Endothelial cell of umbilical vein (primary cell): Measurements from ENCODE around the gene CACNA2D3. TPM values are rescaled to one million over a fixed set of nuclear protein-coding genes. Genes with fewer than 3 reads are reported as not detected.

Experiments
- BruUV-seq: library from RNA; stranded (reverse); fragments of 400-500 nt; replicated peaks from 2 replicates; lab custom pipeline; 2021; lab: Mats Ljungman, UMichigan
- CTCF ChIA-PET: fragments of 300-600, 350-600 bp; sonication (Branson Sonifier 250); formaldehyde crosslinking; loops from one replicate; lab custom pipeline; 2021; ENCODE audit warnings: antibody characterized with exemption, inconsistent platforms; lab: Charles Lee
- POLR2A ChIA-PET: fragments of 300-600, 350-600 bp; sonication (Branson Sonifier 250); formaldehyde crosslinking; loops from one replicate; lab custom pipeline; 2021; ENCODE audit warnings: antibody characterized with exemption, inconsistent platforms; lab: Charles Lee
- DNase-seq: peaks from one replicate; pipeline ENCODE4 v3.0.0-alpha.2; 2011; ENCODE audit warnings: low read depth, low spot score
- FAIRE-seq: peaks from 2 replicates; lab custom pipeline; 2011; peaks lifted over from hg19 to GRCh38; lab: Jason Lieb, UNC
- H2AFZ ChIP-seq: 2 replicates; pipeline ENCODE4 v1.6.0; 2012; ENCODE audit warnings: low read depth, low read length, control low read depth, inconsistent platforms
- H3K27ac ChIP-seq: 2 replicates; pipeline ENCODE4 v1.5.1; 2011; ENCODE audit warnings: low read depth, mild to moderate bottlenecking, control low read depth, low read length, moderate library complexity; ENCODE audit not compliant: insufficient read depth
- H3K27me3 ChIP-seq, 2 experiments: 2 replicates each; pipeline versions ENCODE4 v1.6.0 to v1.6.1; 2011; ENCODE audit warnings: low read length in 2 of 2, mixed read lengths in 1 of 2; ENCODE audit not compliant: control insufficient read depth in 2 of 2, insufficient read depth in 2 of 2
- H3K36me3 ChIP-seq, 2 experiments: 2 replicates in 1 of 2; 3 replicates in 1 of 2; pipeline ENCODE4 v1.5.1; 2011; ENCODE audit warnings: low read length in 2 of 2, mild to moderate bottlenecking in 1 of 2, moderate library complexity in 1 of 2; ENCODE audit not compliant: control insufficient read depth in 2 of 2, insufficient read depth in 2 of 2; ENCODE audit errors: extremely low read depth in 1 of 2
- H3K4me1 ChIP-seq: 3 replicates; pipeline ENCODE4 v1.5.1; 2011; ENCODE audit warnings: mild to moderate bottlenecking, low read length; ENCODE audit not compliant: control insufficient read depth, insufficient read depth; ENCODE audit errors: extremely low read depth
- H3K4me2 ChIP-seq: 2 replicates; pipeline ENCODE4 v1.6.1; 2011; ENCODE audit warnings: low read length, control low read depth, mixed read lengths; ENCODE audit not compliant: insufficient read depth
- H3K4me3 ChIP-seq, 3 experiments: fragments of 200-600 bp in 1 of 3; sonication (generic), shearing (Covaris generic) in 1 of 3; replicated peaks in 1 of 3; 2 replicates each; pipeline ENCODE4 v1.5.1; 2011 to 2016; ENCODE audit warnings: control low read depth in 3 of 3, low read length in 3 of 3, mild to moderate bottlenecking in 2 of 3, inconsistent platforms in 1 of 3, low read depth in 1 of 3, moderate library complexity in 1 of 3; ENCODE audit not compliant: insufficient read depth in 1 of 3
- H3K79me2 ChIP-seq: 2 replicates; pipeline ENCODE4 v1.6.0; 2012; ENCODE audit warnings: low read length, inconsistent platforms; ENCODE audit not compliant: control insufficient read depth, insufficient read depth
- H3K9ac ChIP-seq: replicated peaks from 2 replicates; pipeline ENCODE3; 2011; ENCODE audit warnings: low read length, control low read depth; ENCODE audit not compliant: insufficient read depth; ENCODE audit errors: extremely low read depth
- H3K9me1 ChIP-seq: replicated peaks from 3 replicates; pipeline ENCODE4 v1.6.0; 2011; ENCODE audit warnings: mild to moderate bottlenecking, low read length; ENCODE audit not compliant: control insufficient read depth, insufficient read depth; ENCODE audit errors: extremely low read depth
- H3K9me3 ChIP-seq: replicated peaks from 2 replicates; pipeline ENCODE4 v1.5.1; 2012; ENCODE audit warnings: low read length, inconsistent platforms; ENCODE audit not compliant: control insufficient read depth, insufficient read depth
- H4K20me1 ChIP-seq: replicated peaks from 2 replicates; pipeline ENCODE3; 2011; ENCODE audit warnings: mild to moderate bottlenecking, low read length; ENCODE audit not compliant: control insufficient read depth, insufficient read depth; ENCODE audit errors: extremely low read depth
- CTCF ChIP-seq, 2 donors: IDR thresholded peaks; 1 replicate in 1 of 2; 2 replicates in 1 of 2; pipeline ENCODE4 v1.5.1; 2011; ENCODE audit warnings: low read length in 2 of 2, mild to moderate bottlenecking in 2 of 2, moderate library complexity in 2 of 2, control low read depth in 1 of 2, inconsistent platforms in 1 of 2, low read depth in 1 of 2; ENCODE audit not compliant: insufficient read depth in 1 of 2; ENCODE audit errors: extremely low read depth in 1 of 2
- EZH2 ChIP-seq: IDR thresholded peaks from 2 replicates; pipeline ENCODE4 v1.6.1; 2012; ENCODE audit warnings: borderline replicate concordance, low read depth, mild to moderate bottlenecking, moderate library complexity, low read length, inconsistent platforms; ENCODE audit not compliant: severe bottlenecking
- FOS ChIP-seq: IDR thresholded peaks from 2 replicates; pipeline ENCODE4 v1.6.1; 2011; ENCODE audit warnings: mild to moderate bottlenecking, low read length, moderate library complexity, borderline replicate concordance; ENCODE audit not compliant: insufficient read depth
- GATA2 ChIP-seq: IDR thresholded peaks from 2 replicates; pipeline ENCODE4 v1.7.0; 2011; ENCODE audit warnings: low read depth, mild to moderate bottlenecking, moderate library complexity, mixed read lengths, low read length; ENCODE audit not compliant: insufficient read length, insufficient read depth
- JUN ChIP-seq: IDR thresholded peaks from 2 replicates; pipeline ENCODE4 v1.6.1; 2011; ENCODE audit warnings: borderline replicate concordance, low read depth; ENCODE audit not compliant: insufficient read length, insufficient read depth
- MAX ChIP-seq: IDR thresholded peaks from 2 replicates; pipeline ENCODE4 v1.6.1; 2011; ENCODE audit not compliant: insufficient read depth, insufficient read length
- MYC ChIP-seq: IDR thresholded peaks from one replicate; pipeline ENCODE4 v1.6.1; 2011; ENCODE audit warnings: mild to moderate bottlenecking, low read depth, low read length
- POLR2A ChIP-seq: IDR thresholded peaks from 2 replicates; pipeline ENCODE4 v1.6.1; 2012; ENCODE audit warnings: low read depth, mild to moderate bottlenecking, control low read depth, low read length
- POLR2AphosphoS5 ChIP-seq: IDR thresholded peaks from 2 replicates; pipeline ENCODE4 v1.6.1; 2012; ENCODE audit warnings: low read depth, mild to moderate bottlenecking, control low read depth, low read length, moderate library complexity; ENCODE audit not compliant: insufficient read depth
- dilution Hi-C: fragments of 300-500 bp; cut with MboI; formaldehyde crosslinking; loops from one replicate; pipeline ENCODE4 v1.15.0; 2019; ENCODE audit warnings: low sequenced_read_pairs; ENCODE audit not compliant: extremely low pct_ligation_motif_present
- intact Hi-C: fragments of 100-400 bp; cut with micrococcal nuclease; formaldehyde crosslinking; loops from one replicate; pipeline ENCODE4 v1.10.0; 2022
- polyA plus RNA-seq, 4 experiments: library from polyadenylated mRNA; depleted of rRNA in 3 of 4; stranded (reverse) in 3 of 4; unstranded in 1 of 4; fragments of >200 nt; gene quantifications; 2 replicates each; pipeline versions ENCODE4 v1.2.1 to v1.2.3, GENCODE V29; 2011 to 2012; ENCODE audit warnings: missing spikeins in 1 of 4
- total RNA-seq: library from RNA; stranded (reverse); gene quantifications from 2 replicates; pipeline ENCODE4 v1.2.3, GENCODE V29; 2021

Gene CACNA2D3
- total and polyA plus RNA-seq, 2 donors (not counting 3 experiments of a cell fraction or from before 2014, with no cell fraction given), result not detected

- Histone ChIP-seq H3K27ac (no peak overlapping the region), H3K9ac (no peak overlapping the region), H3K27me3 (no peaks in the 10 kb centered on the region), H4K20me1 (no peaks in the 10 kb centered on the region), H3K9me3 (no peaks in the 10 kb centered on the region), H3K9me1 (no peaks in the 10 kb centered on the region), H2AFZ (no peak overlapping the region), H3K4me3 (no peak overlapping the region), H3K4me1 (no peaks in the 10 kb centered on the region), H3K79me2 (no peaks in the 10 kb centered on the region), H3K36me3 (no peaks in the 10 kb centered on the region), H3K4me2 (no peak overlapping the region)
- CTCF ChIA-PET, result no interaction called here
- no TSS peak for BruUV-seq
- no peak for FAIRE-seq
- intact Hi-C loops (no loop called here), dilution Hi-C loops (no loop called here)
- TF ChIP-seq EZH2 (no peak), CTCF (IDR thresholded peaks at IDR 0.05; ENCODE audit: extremely low read depth in 1 of 2, insufficient read depth in 1 of 2, low read depth in 1 of 2, low read length in 2 of 2) (no peak), FOS (no peak), MAX (no peak), POLR2AphosphoS5 (no peak), POLR2A (no peak), JUN (no peak), MYC (no peak), GATA2 (no peak)
- POLR2A ChIA-PET, result no interaction called here
- DNase-seq, result no peak
Observed at GRCh38 chr3:55044486-55044885, 922.1 kb downstream of the CACNA2D3 start.
